Endometrial microvascular endothelial cells (primary cell): ENCODE results near the gene NXNL2. TPM values are rescaled to one million over a fixed set of nuclear protein-coding genes. Genes with fewer than 3 reads are reported as not detected.

Source experiments
- in situ Hi-C: cut with HindIII; loops from 2 replicates; pipeline ENCODE4 v1.10.0; 2017; ENCODE audit warnings: low sequenced_read_pairs, low pct_unique_long_range_greater_than_20kb; ENCODE audit errors: inconsistent ontology term
- total RNA-seq: library from RNA; depleted of rRNA; stranded (reverse); fragments of >200 nt; gene quantifications from one replicate; pipeline ENCODE4 v1.2.3, GENCODE V29; 2015; ENCODE audit errors: inconsistent ontology term

Gene NXNL2
- total RNA-seq, 1 donor from 2014 or later = not detected

DNA sequence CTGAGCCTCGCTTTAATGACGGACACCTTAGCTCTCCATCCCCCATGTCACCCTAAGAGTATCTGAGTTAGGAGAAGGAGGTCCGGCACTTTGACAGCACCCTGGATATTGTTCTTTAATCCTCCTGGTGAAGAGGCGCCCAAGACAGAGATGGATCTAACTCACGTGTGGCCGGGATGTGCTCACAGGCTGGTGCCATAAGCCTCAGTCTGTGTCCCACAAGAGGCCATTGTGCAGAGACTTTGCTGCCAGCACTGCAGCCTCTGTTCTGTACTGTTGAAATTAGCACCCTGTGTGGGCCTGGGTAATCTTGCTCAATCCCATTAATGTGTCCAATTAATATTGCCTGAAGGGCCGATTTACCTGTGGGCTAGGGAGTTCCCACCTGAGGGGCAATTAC is 37.7 kb downstream of the NXNL2 start:
- in situ Hi-C loops = no loop called here

GRCh38 chr9:88574953-88575352 is 40.0 kb downstream of the NXNL2 start:
- in situ Hi-C loops = no loop called here

- in situ Hi-C loops = no loop called here
Measured at GRCh38 chr9:88577256-88578120, 42.5 kb downstream of the NXNL2 start.

GRCh38 chr9:88578121-88579049 is 43.4 kb downstream of the NXNL2 start:
- in situ Hi-C loops = no loop called here

DNA sequence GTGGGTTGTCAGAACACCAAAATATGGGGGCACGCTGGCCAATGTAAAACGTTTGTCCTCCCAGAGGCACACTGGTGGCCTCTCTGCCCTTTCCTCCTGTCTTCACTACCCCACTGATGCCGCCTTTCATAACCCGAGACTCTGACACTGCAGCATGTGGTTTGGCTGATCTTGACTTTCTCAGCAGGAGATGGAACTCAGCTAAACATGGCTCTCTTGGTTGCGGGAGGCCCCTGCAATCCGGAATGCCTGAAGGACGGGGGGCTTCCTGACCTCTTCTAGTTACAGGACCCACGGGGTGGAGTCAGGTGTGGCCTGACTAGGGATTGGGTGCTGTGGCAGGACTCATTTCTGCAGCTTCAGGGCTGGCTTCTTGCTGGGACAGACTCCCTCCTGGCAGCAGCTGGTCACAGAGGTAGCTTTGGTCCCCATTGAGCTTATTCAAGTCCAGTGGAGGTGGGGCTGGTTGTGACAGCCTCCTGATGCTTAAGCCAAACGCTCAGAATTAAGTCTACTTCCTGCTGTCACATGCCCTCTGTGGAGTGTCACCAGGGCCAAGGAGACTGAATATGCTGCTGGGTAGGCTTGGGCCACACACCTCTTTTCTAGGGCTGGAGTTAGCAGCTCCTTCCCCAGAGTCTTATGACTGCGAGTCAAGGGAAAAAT is 44.2 kb downstream of the NXNL2 start:
- in situ Hi-C loops = no loop called here

GRCh38 chr9:88580961-88581360 is 46.0 kb downstream of the NXNL2 start:
- in situ Hi-C loops = no loop called here

GRCh38 chr9:88583901-88584596 is 49.1 kb downstream of the NXNL2 start:
- in situ Hi-C loops = no loop called here

DNA sequence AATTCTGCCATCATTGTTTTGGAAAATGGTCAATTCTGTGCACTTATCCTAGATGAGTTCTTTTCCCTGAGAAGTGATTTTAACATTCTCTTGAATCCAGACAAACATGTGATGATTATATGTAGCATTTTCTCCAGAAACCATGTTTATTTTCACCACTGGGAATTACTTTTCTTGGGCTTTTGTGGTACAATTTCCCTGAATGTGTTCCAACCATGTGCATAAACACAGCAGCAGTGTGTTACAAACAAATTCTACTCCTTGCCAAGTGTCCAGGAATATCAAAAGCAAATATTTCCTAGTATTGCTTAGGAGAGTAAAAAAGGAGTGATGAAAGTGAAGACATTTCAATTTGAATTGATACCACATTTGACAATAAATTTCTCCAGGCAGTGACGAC is 50.4 kb downstream of the NXNL2 start:
- in situ Hi-C loops = no loop called here

- in situ Hi-C loops = no loop called here
Measured at GRCh38 chr9:88586452-88586851, 51.5 kb downstream of the NXNL2 start.

GRCh38 chr9:88587182-88587581 is 52.2 kb downstream of the NXNL2 start:
- in situ Hi-C loops = no loop called here

DNA sequence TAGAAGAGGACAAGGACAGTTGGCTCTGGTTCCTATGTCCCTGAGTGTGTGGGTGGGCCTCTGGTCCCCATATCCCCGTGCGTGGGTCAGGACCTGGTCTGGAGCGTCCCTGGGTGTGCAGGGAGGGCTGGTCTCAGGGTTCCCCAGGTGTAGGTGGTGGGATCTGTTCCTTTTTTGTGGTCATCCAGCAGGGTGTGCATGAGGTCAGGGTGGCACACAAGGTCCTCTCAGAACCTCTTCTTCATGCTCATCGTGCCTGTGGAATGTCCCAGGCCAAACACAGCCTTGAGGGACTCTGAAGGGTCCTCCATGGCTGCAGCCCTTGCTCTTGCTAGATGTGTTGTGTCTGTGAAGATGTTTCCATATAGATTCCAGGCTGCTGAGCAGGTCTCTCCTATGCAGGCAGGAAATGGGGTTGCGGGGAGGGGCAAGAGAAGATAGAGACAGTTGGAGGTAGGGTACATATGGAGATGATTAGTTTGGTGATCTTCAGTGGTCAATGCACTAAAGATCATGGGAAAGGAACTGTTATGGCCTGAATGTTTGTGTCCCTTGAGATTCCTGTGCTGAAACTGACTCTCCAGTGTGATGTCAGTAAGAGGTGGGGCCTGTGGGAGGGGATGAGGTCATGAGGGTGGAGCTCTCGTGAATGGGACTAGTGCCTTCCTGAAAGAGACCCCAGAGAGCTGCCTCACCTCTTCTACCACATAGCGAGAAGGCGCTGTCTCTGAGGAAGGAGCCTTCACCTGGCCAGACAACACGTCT is 53.1 kb downstream of the NXNL2 start:
- in situ Hi-C loops = no loop called here

- in situ Hi-C loops = no loop called here
Measured at GRCh38 chr9:88589656-88590055, 54.7 kb downstream of the NXNL2 start.

DNA sequence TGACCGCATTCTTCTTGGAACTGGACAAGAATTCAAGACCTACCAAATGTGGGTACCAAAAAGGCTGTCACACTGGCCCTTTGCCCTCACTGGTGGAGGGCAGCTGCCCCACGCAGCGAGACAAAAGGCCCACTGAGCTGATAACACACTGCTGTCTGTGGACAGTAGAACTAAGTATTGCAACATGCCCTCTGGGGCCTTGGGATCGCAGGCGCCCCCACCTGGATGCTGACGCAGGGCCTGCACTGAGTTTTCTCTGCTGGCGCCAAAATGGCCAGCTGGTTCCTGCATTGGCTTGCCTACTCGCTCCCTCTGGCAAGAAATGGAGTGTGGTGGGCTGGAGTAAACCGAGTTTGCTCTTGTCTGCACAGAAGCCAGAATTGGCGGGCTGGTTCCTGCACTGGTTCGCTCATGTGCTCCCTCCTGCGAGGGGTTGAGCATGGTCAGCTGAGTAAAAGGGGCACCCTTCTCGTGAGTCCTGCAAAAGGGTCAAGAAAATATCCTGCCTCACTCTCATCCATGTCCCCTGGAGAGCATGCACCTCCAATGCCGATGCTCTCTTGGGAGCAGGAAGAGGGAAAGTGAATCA is 55.7 kb downstream of the NXNL2 start:
- in situ Hi-C loops = no loop called here

- in situ Hi-C loops = no loop called here
Measured at GRCh38 chr9:88593537-88594185, 58.7 kb downstream of the NXNL2 start.
